Activated T-cell treated with anti-CD3 and anti-CD28 coated beads for 48 hours (primary cell): ENCODE measurements around the gene COPG1.
"Not testable (repeated sequence)": the region's sequence is repeated elsewhere in the genome, so short reads cannot be mapped to it uniquely, and the experiment has no call there.

ENCODE experiments used
- DNase-seq: peaks from one replicate; pipeline ENCODE4 v3.0.0-alpha.2; 2020; ENCODE audit warnings: low read depth

Gene COPG1

DNA sequence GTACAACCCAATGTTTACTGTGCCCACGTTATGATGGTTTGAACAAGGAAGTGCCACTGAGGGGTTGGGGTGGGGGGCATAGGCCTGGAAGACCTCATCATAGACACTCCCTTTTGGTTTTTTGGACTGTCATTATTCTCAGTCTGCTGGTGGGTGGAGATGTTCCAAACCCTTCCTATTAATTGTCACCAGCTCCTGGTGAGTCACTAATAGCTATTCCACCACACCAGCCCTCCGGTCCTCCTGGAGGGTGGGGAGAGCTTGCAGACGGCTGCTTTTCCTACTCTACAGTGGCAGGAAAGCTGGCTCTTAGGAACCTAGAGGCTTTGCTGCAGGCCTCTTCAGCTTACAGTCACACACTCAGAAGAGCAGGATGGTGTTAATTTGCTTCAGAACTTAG, 9.0 kb upstream of the COPG1 start:
- DNase-seq: no peak

GRCh38 chr3:129245141-129245540, 4.3 kb upstream of the COPG1 start:
- DNase-seq: no peak

GRCh38 chr3:129245641-129246306, 3.6 kb upstream of the COPG1 start:
- peak; percentile 50 for DNase-seq

- no peak for DNase-seq
These were observed 2.8 kb upstream of the COPG1 start for GRCh38 chr3:129246636-129247035.

GRCh38 chr3:129248286-129248979, 973 bp upstream of the COPG1 start:
- no peak for DNase-seq

DNA sequence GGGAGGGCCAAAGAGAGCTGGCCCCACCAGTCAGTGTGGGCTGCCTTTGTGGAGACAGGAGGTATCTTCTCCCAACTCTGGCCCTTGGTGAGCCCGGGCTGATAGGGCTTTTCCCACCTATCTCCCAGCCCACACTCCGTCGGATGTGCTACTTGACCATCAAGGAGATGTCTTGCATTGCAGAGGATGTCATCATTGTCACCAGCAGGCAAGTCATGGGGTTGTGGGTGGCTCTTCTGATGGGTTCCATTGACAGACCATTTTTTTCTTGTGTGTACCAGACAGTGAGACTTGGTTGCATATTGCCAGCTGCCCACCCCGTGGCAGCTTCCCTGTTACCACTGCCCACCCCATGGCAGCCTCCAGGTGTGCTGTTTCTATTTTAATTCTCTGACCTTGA, 3.3 kb downstream of the COPG1 start:
- no peak for DNase-seq

- DNase-seq: no peak
These were observed 5.3 kb downstream of the COPG1 start for GRCh38 chr3:129254536-129255230.

DNA sequence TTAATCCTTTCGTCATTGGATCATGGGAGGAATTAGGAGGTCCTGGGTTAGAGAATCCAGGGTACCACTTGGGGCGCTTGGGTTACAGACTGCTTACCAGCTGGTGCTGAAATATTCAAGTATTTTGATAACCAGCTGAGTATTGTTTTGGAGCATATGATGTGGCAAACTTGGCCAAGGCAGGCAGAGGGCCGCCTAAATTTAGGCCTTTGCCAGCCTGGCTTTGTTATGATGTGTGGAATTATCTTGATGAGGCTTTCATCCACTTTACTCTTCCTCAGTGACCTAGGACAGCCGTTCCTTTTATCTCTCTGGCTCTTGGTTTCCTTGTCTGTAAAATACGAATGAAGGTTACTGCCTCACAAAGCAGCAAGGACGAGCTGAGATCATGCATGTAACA, 6.9 kb downstream of the COPG1 start:
- no peak for DNase-seq

DNA sequence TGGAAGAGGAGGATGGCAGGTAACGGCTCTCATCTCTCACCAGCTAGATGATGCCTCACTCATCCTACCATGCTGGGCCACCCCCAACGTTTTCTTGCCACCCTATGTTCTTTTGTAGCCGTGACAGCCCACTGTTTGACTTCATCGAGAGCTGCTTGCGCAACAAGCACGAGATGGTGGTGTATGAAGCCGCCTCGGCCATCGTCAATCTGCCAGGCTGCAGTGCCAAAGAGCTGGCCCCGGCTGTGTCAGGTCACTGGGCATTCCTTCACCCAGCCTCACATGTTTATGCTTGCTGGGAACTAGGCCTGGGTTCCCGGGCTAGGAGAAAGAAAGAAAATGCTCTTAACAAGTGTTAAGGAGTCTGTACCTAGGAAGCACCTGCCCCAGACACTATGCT, 8.2 kb downstream of the COPG1 start:
- DNase-seq: no peak

DNA sequence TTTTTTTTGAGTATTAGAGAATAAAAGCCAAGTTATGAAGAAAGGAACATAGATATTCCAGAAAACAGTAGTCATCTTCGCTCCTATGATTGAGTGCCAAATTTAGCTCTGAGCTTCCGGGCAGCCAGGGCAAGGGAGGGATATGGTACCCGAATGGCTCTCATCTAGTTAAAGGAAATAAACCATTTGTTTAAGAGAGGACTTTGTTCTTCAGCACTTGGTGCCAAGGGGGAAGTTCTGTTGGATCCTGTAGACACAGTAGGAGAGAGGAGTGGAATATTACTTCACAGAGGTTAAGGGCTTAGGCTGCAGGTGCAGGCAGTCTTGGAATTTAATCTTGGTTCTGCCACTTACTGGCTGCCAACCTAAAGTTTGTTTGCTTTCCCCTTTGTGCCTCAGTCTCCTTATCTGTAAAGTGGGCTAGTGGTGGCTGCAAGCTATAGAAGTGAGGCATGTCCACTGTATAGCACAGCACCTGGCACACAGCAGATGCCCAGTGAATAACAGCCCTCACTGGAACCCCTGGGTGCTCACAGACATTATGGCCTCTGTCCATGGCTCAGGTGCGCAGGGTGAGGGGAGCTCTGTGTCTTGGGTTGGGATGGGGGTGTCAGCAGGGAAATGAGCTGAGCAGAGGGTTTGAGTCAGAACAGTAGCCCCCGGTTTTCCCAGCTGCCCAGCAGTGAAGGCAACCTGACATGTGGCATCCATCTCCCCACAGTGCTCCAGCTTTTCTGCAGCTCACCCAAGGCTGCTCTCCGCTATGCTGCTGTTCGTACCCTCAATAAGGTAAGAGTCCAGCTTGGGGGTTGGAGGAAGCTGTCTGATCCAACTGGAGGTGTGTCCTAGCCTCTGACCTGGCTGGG, 10.4 kb downstream of the COPG1 start:
- no peak for DNase-seq

DNA sequence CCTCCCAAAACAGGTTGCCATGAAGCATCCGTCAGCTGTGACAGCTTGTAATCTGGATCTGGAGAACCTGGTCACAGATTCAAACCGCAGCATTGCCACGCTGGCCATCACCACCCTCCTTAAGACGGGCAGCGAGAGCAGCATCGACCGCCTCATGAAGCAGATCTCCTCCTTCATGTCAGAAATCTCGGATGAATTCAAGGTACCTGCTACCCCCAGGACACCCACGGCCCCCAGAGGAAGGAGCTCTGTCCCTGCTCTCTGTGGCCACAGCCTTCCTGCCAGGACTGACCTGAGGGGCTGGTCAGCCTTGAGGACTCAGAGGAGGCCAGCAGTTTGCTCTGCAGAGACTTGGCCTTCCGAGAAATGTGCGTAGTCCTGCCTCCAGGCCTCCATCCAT, 11.2 kb downstream of the COPG1 start:
- DNase-seq: no peak

- no peak for DNase-seq
These were observed 12.5 kb downstream of the COPG1 start for GRCh38 chr3:129261894-129262293.

DNA sequence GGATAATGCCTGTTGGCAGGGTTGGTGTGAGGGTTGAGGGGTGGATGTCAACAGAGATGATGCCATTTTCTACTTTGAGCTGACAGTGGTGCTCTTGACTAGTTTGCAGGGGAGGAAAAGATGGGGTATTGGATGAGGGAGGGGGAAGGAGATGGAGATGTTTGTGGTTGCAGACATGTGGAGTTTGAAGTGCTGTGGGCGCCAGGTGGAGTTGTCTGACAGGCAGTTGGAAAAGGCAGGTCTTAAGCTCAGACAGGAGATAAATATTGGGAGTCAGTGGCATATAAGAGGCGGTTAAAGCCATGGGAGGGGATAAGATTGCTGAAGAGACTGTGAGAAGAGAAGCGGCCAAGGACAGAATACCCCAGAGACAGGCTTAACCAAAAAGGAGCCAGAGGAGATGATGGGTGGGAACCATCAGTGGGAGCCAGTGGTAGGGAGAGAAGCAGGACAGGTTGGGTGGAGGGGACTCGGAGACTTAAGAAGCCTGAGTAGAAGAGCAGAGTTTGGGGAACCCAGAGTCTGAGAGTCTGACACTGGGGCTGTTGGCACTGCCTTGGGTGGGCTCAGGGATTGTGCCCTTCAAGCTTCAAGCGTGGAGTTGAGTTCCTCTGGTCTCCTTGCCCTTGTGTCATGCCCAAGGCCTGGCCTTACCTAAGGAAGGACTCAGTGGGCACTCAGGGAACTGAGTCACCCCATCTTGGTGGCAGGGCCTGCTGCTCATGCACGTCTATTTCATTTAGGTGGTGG, 13.9 kb downstream of the COPG1 start:
- no peak for DNase-seq

DNA sequence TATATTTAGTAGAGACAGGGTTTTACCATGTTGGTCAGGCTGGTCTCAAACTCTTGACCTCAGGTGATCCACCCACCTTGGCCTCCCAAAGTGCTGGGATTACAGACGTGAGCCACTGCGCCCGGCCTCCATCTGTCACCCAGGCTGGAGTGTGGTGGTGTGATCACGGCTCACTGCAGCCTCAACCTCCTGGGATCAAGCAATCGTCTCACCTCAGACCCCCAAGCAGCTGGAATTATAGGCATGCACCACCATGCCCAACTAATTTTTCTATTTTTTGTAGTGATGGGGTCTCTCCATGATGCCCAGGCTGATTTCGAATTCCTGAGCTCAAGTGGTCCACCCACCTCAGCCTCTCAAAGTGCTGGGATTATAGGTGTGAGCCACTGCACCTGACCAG, 15.6 kb downstream of the COPG1 start:
- not testable (repeated sequence) for DNase-seq

- no peak for DNase-seq
These were observed 17.2 kb downstream of the COPG1 start for GRCh38 chr3:129266651-129267050.

DNA sequence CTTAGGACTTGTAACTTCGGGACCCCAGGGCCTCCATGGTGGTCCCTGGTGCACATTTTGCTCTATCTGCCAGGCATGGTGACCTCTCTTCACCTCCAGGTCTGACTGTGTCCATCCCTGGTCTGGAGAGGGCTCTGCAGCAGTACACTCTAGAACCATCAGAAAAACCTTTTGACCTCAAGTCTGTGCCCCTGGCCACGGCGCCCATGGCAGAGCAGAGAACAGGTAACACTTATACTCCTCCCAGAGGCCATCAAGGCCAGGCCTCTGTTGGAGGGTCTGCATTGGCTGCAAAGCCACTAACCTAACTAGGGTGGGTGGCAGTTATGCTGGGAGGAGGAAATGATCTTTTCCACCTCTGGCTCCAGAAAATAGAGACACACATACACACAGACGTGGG, 19.0 kb downstream of the COPG1 start:
- DNase-seq: no peak

DNA sequence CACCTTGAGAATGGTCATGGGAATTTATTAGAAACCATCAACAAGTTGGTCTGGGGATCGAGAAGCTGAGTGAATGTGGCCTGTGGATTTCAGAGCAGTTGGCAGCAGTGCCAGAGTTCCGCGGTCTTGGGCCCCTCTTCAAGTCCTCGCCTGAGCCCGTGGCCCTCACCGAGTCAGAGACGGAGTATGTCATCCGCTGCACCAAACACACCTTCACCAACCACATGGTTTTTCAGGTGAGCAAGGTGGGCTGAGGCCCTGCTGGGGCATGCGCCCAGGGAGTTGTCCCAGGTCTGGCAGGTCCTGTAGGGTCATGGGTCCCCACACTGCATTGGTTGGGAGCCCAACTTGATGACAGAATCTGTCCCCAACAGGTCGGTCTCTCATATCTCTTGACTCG, 22.3 kb downstream of the COPG1 start:
- DNase-seq: no peak

- peak; percentile 10 for DNase-seq
These were observed 27.0 kb downstream of the COPG1 start for GRCh38 chr3:129276385-129276784.

GRCh38 chr3:129277829-129278271, 28.4 kb downstream of the COPG1 start:
- DNase-seq: no peak

GRCh38 chr3:129278439-129278965, 29.1 kb downstream of the COPG1 start, which contains the start of gene HMCES:
Gene HMCES, plus strand, starts transcription at chr3:129278870. Its CDS starts 863 bp downstream, at chr3:129279733.
- DNase-seq: peak; percentile 92
